Breast epithelium (tissue), 3 donors: ENCODE data around the gene MAPT.
A peak's percentile ranks its signal among the peaks of the same experiment; 100 is the strongest.

Source experiments
- POLR2A ChIP-seq: fragments of 450-650 bp; IDR thresholded peaks from one replicate; pipeline ENCODE4 v1.6.1; 2016; ENCODE audit warnings: antibody characterized with exemption, mild to moderate bottlenecking, moderate library complexity
- POLR2AphosphoS5 ChIP-seq, 3 donors: sonication (generic); formaldehyde crosslinking; IDR thresholded peaks; one replicate each; pipeline ENCODE4 v1.6.1; 2017; ENCODE audit warnings: antibody characterized with exemption in 3 of 3
- TF ChIP-seq, protein P1 (sequence below), 3 donors: fragments of 450-650 bp; IDR thresholded peaks; one replicate each; pipeline ENCODE4 v1.5.1; 2016 to 2017; ENCODE audit warnings: antibody characterized with exemption in 3 of 3, mild to moderate bottlenecking in 3 of 3, moderate library complexity in 3 of 3

DNA sequence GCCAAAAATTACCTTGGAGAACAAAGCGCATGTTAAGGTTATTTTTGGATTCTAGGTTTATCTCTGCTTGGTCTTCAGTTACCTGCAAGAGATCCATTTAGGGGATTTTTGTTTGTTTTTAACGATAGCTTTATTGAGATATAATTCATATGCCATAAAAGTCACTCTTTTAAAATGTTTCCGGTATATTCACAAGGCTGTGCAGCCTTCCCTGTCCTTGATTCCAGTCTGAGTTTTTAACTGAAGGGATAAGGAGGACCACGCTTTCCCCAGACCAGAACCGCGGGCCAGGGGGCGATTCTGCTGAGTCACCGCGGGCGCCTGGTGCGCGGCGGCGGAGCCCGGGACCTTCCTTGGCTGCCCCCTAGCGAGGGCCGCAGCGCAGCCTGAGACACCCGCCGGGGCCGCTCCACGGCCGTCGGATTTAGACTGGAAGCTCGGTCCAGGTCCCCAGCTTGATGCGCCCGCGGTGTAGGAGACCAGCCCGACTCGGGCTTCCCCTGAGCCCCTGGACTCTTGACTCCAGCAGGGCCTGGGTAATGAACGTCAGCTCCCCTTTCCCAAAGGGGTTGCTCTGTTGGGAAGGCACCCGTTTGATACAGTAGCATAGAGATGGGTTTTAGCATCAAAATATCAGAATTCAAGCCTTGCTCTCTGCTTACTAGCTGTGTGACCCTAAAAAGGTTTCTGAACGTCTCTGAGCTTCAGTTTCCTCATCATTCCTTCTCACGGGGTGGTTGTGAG is 54.7 kb downstream of the MAPT start:
- TF ChIP-seq POLR2A (no peak), POLR2AphosphoS5 (IDR thresholded peaks at IDR 0.05) (no peak)
- TF ChIP-seq, protein P1, sequence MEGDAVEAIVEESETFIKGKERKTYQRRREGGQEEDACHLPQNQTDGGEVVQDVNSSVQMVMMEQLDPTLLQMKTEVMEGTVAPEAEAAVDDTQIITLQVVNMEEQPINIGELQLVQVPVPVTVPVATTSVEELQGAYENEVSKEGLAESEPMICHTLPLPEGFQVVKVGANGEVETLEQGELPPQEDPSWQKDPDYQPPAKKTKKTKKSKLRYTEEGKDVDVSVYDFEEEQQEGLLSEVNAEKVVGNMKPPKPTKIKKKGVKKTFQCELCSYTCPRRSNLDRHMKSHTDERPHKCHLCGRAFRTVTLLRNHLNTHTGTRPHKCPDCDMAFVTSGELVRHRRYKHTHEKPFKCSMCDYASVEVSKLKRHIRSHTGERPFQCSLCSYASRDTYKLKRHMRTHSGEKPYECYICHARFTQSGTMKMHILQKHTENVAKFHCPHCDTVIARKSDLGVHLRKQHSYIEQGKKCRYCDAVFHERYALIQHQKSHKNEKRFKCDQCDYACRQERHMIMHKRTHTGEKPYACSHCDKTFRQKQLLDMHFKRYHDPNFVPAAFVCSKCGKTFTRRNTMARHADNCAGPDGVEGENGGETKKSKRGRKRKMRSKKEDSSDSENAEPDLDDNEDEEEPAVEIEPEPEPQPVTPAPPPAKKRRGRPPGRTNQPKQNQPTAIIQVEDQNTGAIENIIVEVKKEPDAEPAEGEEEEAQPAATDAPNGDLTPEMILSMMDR (IDR thresholded peaks at IDR 0.05) = peak; percentile 41 to 75 (median 69)
